NCI-H2171 (cell line): ENCODE measurements around the gene ENTREP1.
"Not testable (repeated sequence)": the region's sequence is repeated elsewhere in the genome, so short reads cannot be mapped to it uniquely, and the experiment has no call there.

Experiments
- DNase-seq: peaks from one replicate; lab custom pipeline; 2025; lab: John Stamatoyannopoulos, UW

Gene ENTREP1

GRCh38 chr9:69324549-69325401 lies at the start of gene ENTREP1:
Gene ENTREP1 (plus strand): TSS chr9:69325215. CDS start chr9:69325310, 95 bp downstream.
- peak; percentile 9 for DNase-seq

- no peak for DNase-seq
Measured at GRCh38 chr9:69276775-69277174, 48.2 kb upstream of the ENTREP1 start.

GRCh38 chr9:69279084-69279731 lies 45.8 kb upstream of the ENTREP1 start:
- DNase-seq, result no peak

- no peak for DNase-seq
Measured at GRCh38 chr9:69279733-69280132, 45.3 kb upstream of the ENTREP1 start.

- DNase-seq, result no peak
Measured at GRCh38 chr9:69283003-69283402, 42.0 kb upstream of the ENTREP1 start.

- no peak for DNase-seq
Measured at GRCh38 chr9:69292078-69292477, 32.9 kb upstream of the ENTREP1 start.

- no peak for DNase-seq
Measured at GRCh38 chr9:69293156-69293555, 31.9 kb upstream of the ENTREP1 start.

GRCh38 chr9:69295872-69296552 lies 29.0 kb upstream of the ENTREP1 start:
- DNase-seq, result no peak

GRCh38 chr9:69297300-69297980 lies 27.6 kb upstream of the ENTREP1 start:
- DNase-seq, result no peak

GRCh38 chr9:69299315-69299714 lies 25.7 kb upstream of the ENTREP1 start:
- no peak for DNase-seq

- DNase-seq, result no peak
Measured at GRCh38 chr9:69299826-69300225, 25.2 kb upstream of the ENTREP1 start.

GRCh38 chr9:69303331-69303730 lies 21.7 kb upstream of the ENTREP1 start:
- no peak for DNase-seq

- not testable (repeated sequence) for DNase-seq
Measured at GRCh38 chr9:69306895-69307445, 18.0 kb upstream of the ENTREP1 start.

GRCh38 chr9:69307446-69308205 lies 17.4 kb upstream of the ENTREP1 start:
- no peak for DNase-seq

- DNase-seq, result no peak
Measured at GRCh38 chr9:69308206-69308931, 16.6 kb upstream of the ENTREP1 start.

GRCh38 chr9:69313175-69313574 lies 11.8 kb upstream of the ENTREP1 start:
- no peak for DNase-seq

- no peak for DNase-seq
Measured at GRCh38 chr9:69314547-69314946, 10.5 kb upstream of the ENTREP1 start.

- DNase-seq, result no peak
Measured at GRCh38 chr9:69317081-69317480, 7.9 kb upstream of the ENTREP1 start.

GRCh38 chr9:69317894-69318293 lies 7.1 kb upstream of the ENTREP1 start:
- DNase-seq, result no peak

GRCh38 chr9:69319324-69320025 lies 5.5 kb upstream of the ENTREP1 start:
- DNase-seq, result no peak
